GM12878 (cell line): ENCODE measurements around the gene RNF43. TPM values are rescaled to one million over a fixed set of nuclear protein-coding genes. Genes with fewer than 3 reads are reported as not detected.

Experiments
- ATAC-seq: fragments of 200-7000 bp; cut with Tn5 transposase; 3 replicates; pipeline ENCODE4 v1.9.1; 2020; ENCODE audit warnings: mild to moderate bottlenecking, moderate library complexity
- BruUV-seq: library from RNA; stranded (reverse); fragments of 400-500 nt; replicated peaks from 2 replicates; lab custom pipeline; 2021; lab: Mats Ljungman, UMichigan
- CTCF ChIA-PET: fragments of 300-600 bp; sonication (Branson Sonifier 250); formaldehyde crosslinking; extraction: SDS; loops from one replicate; lab custom pipeline; 2021; ENCODE audit warnings: inconsistent platforms; lab: Yijun Ruan, JAX
- POLR2A ChIA-PET: fragments of 350-600 bp; formaldehyde crosslinking; extraction: SDS; loops from one replicate; lab custom pipeline; 2021; ENCODE audit warnings: inconsistent platforms; lab: Charles Lee
- RAD21 ChIA-PET: fragments of 300-600 bp; sonication (Branson Sonifier 250); formaldehyde crosslinking; loops from one replicate; lab custom pipeline; 2023; ENCODE audit warnings: antibody characterized with exemption; ENCODE audit not compliant: unreplicated experiment; lab: Charles Lee
- SMC1A ChIA-PET: fragments of 300-600 bp; sonication (Branson Sonifier 250); formaldehyde crosslinking; loops from one replicate; lab custom pipeline; 2023; ENCODE audit not compliant: unreplicated experiment, uncharacterized antibody; lab: Charles Lee
- DNase-seq: peaks from one replicate; pipeline ENCODE4 v3.0.0-alpha.2; 2011; ENCODE audit warnings: low read depth, low spot score
- FAIRE-seq: peaks from 3 replicates; lab custom pipeline; 2011; peaks lifted over from hg19 to GRCh38; lab: Jason Lieb, UNC
- H2AFZ ChIP-seq: 2 replicates; pipeline ENCODE4 v1.6.0; 2011; ENCODE audit warnings: low read depth, low read length, control low read depth; ENCODE audit not compliant: control insufficient read depth
- H3K27ac ChIP-seq: 2 replicates; pipeline ENCODE4 v1.5.1; 2011; ENCODE audit warnings: control low read depth; ENCODE audit not compliant: control insufficient read depth, insufficient read depth
- H3K27me3 ChIP-seq, 2 experiments: replicated peaks in 1 of 2; 2 replicates each; pipeline versions ENCODE4 v1.6.0 to v1.6.1; 2011; ENCODE audit warnings: low read length in 1 of 2; ENCODE audit not compliant: control insufficient read depth in 2 of 2, insufficient read depth in 2 of 2
- H3K36me3 ChIP-seq, 2 experiments: 2 replicates each; pipeline ENCODE4 v1.5.1; 2011; ENCODE audit warnings: low read length in 1 of 2; ENCODE audit not compliant: control insufficient read depth in 2 of 2, insufficient read depth in 2 of 2
- H3K4me1 ChIP-seq: 2 replicates; pipeline ENCODE4 v1.6.1; 2011; ENCODE audit warnings: mild to moderate bottlenecking, low read length, moderate library complexity, mixed read lengths; ENCODE audit not compliant: control insufficient read depth, insufficient read depth
- H3K4me2 ChIP-seq: 2 replicates; pipeline ENCODE4 v1.6.0; 2011; ENCODE audit warnings: control low read depth; ENCODE audit not compliant: control insufficient read depth, insufficient read depth
- H3K4me3 ChIP-seq: fragments of 200-600 bp; sonication (generic); 2 replicates; pipeline ENCODE4 v1.5.1; 2016
- H3K79me2 ChIP-seq: 2 replicates; pipeline ENCODE4 v1.6.0; 2011; ENCODE audit warnings: low read length; ENCODE audit not compliant: control insufficient read depth, insufficient read depth
- H3K9ac ChIP-seq: 2 replicates; pipeline ENCODE4 v1.8.0; 2011; ENCODE audit warnings: low read length, control low read depth, mixed read lengths; ENCODE audit not compliant: control insufficient read depth, insufficient read depth
- H3K9me3 ChIP-seq: replicated peaks from 3 replicates; pipeline ENCODE4 v1.5.1; 2011; ENCODE audit warnings: mild to moderate bottlenecking, low read length; ENCODE audit not compliant: control insufficient read depth, insufficient read depth
- H4K20me1 ChIP-seq: 2 replicates; pipeline ENCODE4 v1.6.0; 2011; ENCODE audit not compliant: control insufficient read depth, insufficient read depth
- ASH2L ChIP-seq: fragments of 300-600, 200-600 bp; sonication (generic); IDR thresholded peaks from 2 replicates; pipeline ENCODE4 v1.6.1; 2017; ENCODE audit warnings: low read depth, mild to moderate bottlenecking, borderline replicate concordance
- BACH1 ChIP-seq: fragments of 450-650 bp; IDR thresholded peaks from 2 replicates; pipeline ENCODE4 v1.6.1; 2017; ENCODE audit warnings: mild to moderate bottlenecking, borderline replicate concordance
- HCFC1 ChIP-seq: fragments of 150-350 bp; IDR thresholded peaks from 2 replicates; pipeline ENCODE4 v1.6.1; 2014; ENCODE audit warnings: low read length
- HDAC6 ChIP-seq: fragments of 200-600 bp; sonication (generic); IDR thresholded peaks from one replicate; pipeline ENCODE4 v1.8.0; 2017; ENCODE audit warnings: antibody characterized with exemption; ENCODE audit not compliant: unreplicated experiment
- NBN ChIP-seq: fragments of 450-650 bp; IDR thresholded peaks from 2 replicates; pipeline ENCODE4 v1.6.1; 2016
- NR2C2 ChIP-seq: IDR thresholded peaks from 2 replicates; pipeline ENCODE4 v1.6.1; 2011; ENCODE audit warnings: borderline replicate concordance, low read depth; ENCODE audit not compliant: control insufficient read depth, insufficient read length
- POLR2A ChIP-seq: IDR thresholded peaks from 2 replicates; pipeline ENCODE4 v1.6.1; 2011; ENCODE audit warnings: low read depth, mild to moderate bottlenecking, low read length
- RB1 ChIP-seq: fragments of 450-650 bp; formaldehyde crosslinking; IDR thresholded peaks from 2 replicates; pipeline ENCODE4 v1.6.1; 2017; ENCODE audit warnings: mild to moderate bottlenecking, borderline replicate concordance
- ZNF622 ChIP-seq: fragments of 450-650 bp; IDR thresholded peaks from 2 replicates; pipeline ENCODE4 v1.6.1; 2017; ENCODE audit warnings: mild to moderate bottlenecking, inconsistent platforms
- WGBS: methylation state at CpG from one replicate; pipeline ENCODE4 v1.1.6; 2016; ENCODE audit warnings: low lambda C conversion rate; ENCODE audit not compliant: insufficient replicate concordance, insufficient coverage; ENCODE audit errors: missing lambda C conversion rate; 5-methylcytosine and 5-hydroxymethylcytosine counted together
- in situ Hi-C: fragments of 300-500 bp; cut with MboI; formaldehyde crosslinking; loops from 9 replicates; pipeline ENCODE4 v1.14.3; 2018; ENCODE audit warnings: mixed read lengths
- intact Hi-C: fragments of 100-400 bp; cut with micrococcal nuclease; formaldehyde crosslinking; loops from one replicate; pipeline ENCODE4 v1.14.2; 2022; ENCODE audit not compliant: unreplicated experiment
- polyA plus RNA-seq, 11 experiments: library from polyadenylated mRNA; depleted of rRNA in 4 of 11; unstranded in 6 of 11; stranded (reverse) in 5 of 11; fragments of >200 nt; fragmentation: Nextera tagmentation in 4 of 11; fragmentation: Illumina TruSeq in 1 of 11; extraction: Ambion mirVana in 4 of 11; extraction: Trizol in 1 of 11; gene quantifications; 1 replicate in 1 of 11; 2 replicates in 10 of 11; pipeline versions ENCODE4 v1.2.1 to v1.2.3, GENCODE V29; 2011 to 2016; ENCODE audit warnings: inconsistent platforms in 2 of 11, missing spikeins in 2 of 11, low read depth in 1 of 11
- total RNA-seq, 4 experiments: library from RNA; depleted of rRNA in 3 of 4; stranded (reverse); fragments of >200 nt in 3 of 4; fragmentation: Illumina TruSeq in 1 of 4; extraction: Trizol in 1 of 4; gene quantifications; 2 replicates each; pipeline versions ENCODE4 v1.2.1 to v1.2.3, GENCODE V29; 2013 to 2021
- TF ChIP-seq, protein P1 (sequence below): IDR thresholded peaks from 2 replicates; pipeline ENCODE4 v1.6.1; 2011; ENCODE audit warnings: low read depth, low read length, improper control_type of control experiment, borderline replicate concordance
- TF ChIP-seq, protein P2 (sequence below): fragments of 450-650 bp; formaldehyde crosslinking; IDR thresholded peaks from 2 replicates; pipeline ENCODE4 v1.4.0; 2020; ENCODE audit warnings: mild to moderate bottlenecking, moderate library complexity

The RNF43 gene
- total and polyA plus RNA-seq, 10 of the 15 experiments (the other 5 are each of a cell fraction or from before 2014, with no cell fraction given), result 1.2 to 16.7 (median 5.5) TPM

DNA sequence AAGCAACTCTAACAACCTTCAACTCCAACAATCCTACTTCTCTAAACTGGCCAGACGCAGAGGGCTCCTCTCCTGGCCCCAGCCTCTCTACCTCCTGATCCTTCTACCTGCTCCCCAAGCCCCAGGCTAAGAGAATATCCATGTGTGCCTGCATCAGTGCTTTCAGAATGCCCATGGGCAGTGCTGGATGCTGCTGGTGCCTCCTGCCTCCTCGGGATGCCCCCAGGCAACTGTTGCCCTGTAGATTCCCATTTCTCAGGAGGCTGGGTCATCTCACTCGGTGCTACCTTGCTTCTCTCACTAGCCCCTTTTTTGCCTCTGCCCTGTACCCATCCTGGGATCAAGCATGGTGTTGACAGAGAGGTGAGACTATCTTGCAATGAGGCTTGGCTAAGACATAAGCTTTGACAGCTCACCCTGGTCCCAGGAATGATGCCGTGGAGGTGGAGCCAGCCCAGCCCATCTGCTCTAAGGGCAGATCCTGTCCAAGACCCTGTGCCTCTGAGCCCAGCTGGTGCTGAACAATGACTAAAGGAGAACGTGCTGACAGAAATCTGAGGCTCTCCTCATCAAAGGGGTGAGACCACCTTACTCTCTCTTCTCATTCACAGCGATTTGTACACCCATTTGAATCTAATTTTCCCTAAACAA lies 45.9 kb downstream of the RNF43 start:
- no peak for TF ChIP-seq NR2C2
- TF ChIP-seq ZNF622, result no peak
- TF ChIP-seq NBN, result no peak
- TF ChIP-seq HCFC1, result no peak
- TF ChIP-seq, protein P1, sequence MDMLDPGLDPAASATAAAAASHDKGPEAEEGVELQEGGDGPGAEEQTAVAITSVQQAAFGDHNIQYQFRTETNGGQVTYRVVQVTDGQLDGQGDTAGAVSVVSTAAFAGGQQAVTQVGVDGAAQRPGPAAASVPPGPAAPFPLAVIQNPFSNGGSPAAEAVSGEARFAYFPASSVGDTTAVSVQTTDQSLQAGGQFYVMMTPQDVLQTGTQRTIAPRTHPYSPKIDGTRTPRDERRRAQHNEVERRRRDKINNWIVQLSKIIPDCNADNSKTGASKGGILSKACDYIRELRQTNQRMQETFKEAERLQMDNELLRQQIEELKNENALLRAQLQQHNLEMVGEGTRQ, result no peak
- TF ChIP-seq, all 136 proteins: peak for 0
- Histone ChIP-seq H3K27ac (no peak overlapping the region), H4K20me1 (no peaks in the 10 kb centered on the region), H2AFZ (no peak overlapping the region), H3K9ac (no peak overlapping the region), H3K27me3 (no peaks in the 10 kb centered on the region), H3K79me2 (no peaks in the 10 kb centered on the region), H3K4me2 (no peak overlapping the region), H3K4me1 (no peaks in the 10 kb centered on the region), H3K36me3 (peaks cover 0 to 9% of the 10 kb centered on the region in 2 experiments; a peak in 2 of 4 replicates), H3K4me3 (no peak overlapping the region), H3K9me3 (no peaks in the 10 kb centered on the region)
- ChIA-PET POLR2A (no interaction called here), CTCF (no interaction called here), SMC1A (interaction anchor here (4.8 kb wide), 1 partner anchor 12 kb away, joined by 22 read pairs; no protein-coding TSS in a partner anchor), RAD21 (interaction anchor here (1.0 kb wide), 1 partner anchor 11 kb away, joined by 3 read pairs; no protein-coding TSS in a partner anchor)
- no peak for ATAC-seq
- FAIRE-seq, result no peak
- DNase-seq, result no peak
- in situ Hi-C loops, result no loop called here
- WGBS, result 29% methylated on average over 6 of the region's 6 CpGs
- intact Hi-C loops, result no loop called here
- BruUV-seq, result no TSS peak

GRCh38 chr17:58370716-58371115 lies 46.6 kb downstream of the RNF43 start:
- peaks cover 0 to 11% of the 10 kb centered on the region in 2 experiments; a peak in 2 of 4 replicates for H3K36me3 ChIP-seq
- SMC1A ChIA-PET, result interaction anchor here (4.8 kb wide), 1 partner anchor 13 kb away, joined by 22 read pairs; no protein-coding TSS in a partner anchor
- no peaks in the 10 kb centered on the region for H3K9me3 ChIP-seq
- H4K20me1 ChIP-seq, result no peaks in the 10 kb centered on the region
- intact Hi-C loops, result no loop called here
- ATAC-seq (no peak), DNase-seq (no peak), FAIRE-seq (no peak)
- no peak overlapping the region for H2AFZ ChIP-seq
- no peaks in the 10 kb centered on the region for H3K79me2 ChIP-seq
- no peak overlapping the region for H3K9ac ChIP-seq
- in situ Hi-C loops, result no loop called here
- BruUV-seq, result no TSS peak
- POLR2A ChIA-PET, result no interaction called here
- no peaks in the 10 kb centered on the region for H3K4me1 ChIP-seq
- H3K27me3 ChIP-seq, result no peaks in the 10 kb centered on the region
- WGBS, result 70% methylated on average over 9 of the region's 9 CpGs
- CTCF ChIA-PET, result interaction anchor here (2.0 kb wide), 1 partner anchor 53 kb away, joined by 7 read pairs; no protein-coding TSS in a partner anchor
- H3K4me3 ChIP-seq, result no peak overlapping the region
- RAD21 ChIA-PET, result no interaction called here
- no peak overlapping the region for H3K4me2 ChIP-seq
- no peak overlapping the region for H3K27ac ChIP-seq
- TF ChIP-seq HDAC6 (no peak), ASH2L (no peak), RB1 (no peak), POLR2A (no peak), BACH1 (no peak)
- TF ChIP-seq, protein P2, sequence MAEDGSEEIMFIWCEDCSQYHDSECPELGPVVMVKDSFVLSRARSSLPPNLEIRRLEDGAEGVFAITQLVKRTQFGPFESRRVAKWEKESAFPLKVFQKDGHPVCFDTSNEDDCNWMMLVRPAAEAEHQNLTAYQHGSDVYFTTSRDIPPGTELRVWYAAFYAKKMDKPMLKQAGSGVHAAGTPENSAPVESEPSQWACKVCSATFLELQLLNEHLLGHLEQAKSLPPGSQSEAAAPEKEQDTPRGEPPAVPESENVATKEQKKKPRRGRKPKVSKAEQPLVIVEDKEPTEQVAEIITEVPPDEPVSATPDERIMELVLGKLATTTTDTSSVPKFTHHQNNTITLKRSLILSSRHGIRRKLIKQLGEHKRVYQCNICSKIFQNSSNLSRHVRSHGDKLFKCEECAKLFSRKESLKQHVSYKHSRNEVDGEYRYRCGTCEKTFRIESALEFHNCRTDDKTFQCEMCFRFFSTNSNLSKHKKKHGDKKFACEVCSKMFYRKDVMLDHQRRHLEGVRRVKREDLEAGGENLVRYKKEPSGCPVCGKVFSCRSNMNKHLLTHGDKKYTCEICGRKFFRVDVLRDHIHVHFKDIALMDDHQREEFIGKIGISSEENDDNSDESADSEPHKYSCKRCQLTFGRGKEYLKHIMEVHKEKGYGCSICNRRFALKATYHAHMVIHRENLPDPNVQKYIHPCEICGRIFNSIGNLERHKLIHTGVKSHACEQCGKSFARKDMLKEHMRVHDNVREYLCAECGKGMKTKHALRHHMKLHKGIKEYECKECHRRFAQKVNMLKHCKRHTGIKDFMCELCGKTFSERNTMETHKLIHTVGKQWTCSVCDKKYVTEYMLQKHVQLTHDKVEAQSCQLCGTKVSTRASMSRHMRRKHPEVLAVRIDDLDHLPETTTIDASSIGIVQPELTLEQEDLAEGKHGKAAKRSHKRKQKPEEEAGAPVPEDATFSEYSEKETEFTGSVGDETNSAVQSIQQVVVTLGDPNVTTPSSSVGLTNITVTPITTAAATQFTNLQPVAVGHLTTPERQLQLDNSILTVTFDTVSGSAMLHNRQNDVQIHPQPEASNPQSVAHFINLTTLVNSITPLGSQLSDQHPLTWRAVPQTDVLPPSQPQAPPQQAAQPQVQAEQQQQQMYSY (CRISPR knock-in tag), result no peak
